Stimulated activated effector memory CD8-positive, alpha-beta T cell treated with anti-CD3 and anti-CD28 coated beads, Interleukin-12 subunit alpha, Interleukin-12 subunit beta, amount 100 ng/mL, for 72 hours (primary cell): Measurements from ENCODE around the gene KIAA1191.
"Not testable (repeated sequence)": the region's sequence is repeated elsewhere in the genome, so short reads cannot be mapped to it uniquely, and the experiment has no call there.

Experiments used
- ATAC-seq: fragments of 150-1000 bp; cut with Tn5 transposase; 2 replicates; pipeline ENCODE4 v1.10.0; 2021
- DNase-seq, 2 donors: peaks; one replicate each; pipeline ENCODE4 v3.0.0; 2021 to 2022; ENCODE audit warnings: low spot score in 2 of 2
- H3K27ac Mint-ChIP-seq: one replicate; pipeline ENCODE4 v1.8.0; 2022; ENCODE audit warnings: mild to moderate bottlenecking, mixed read lengths
- H3K36me3 Mint-ChIP-seq: one replicate; pipeline ENCODE4 v1.8.0; 2022; ENCODE audit warnings: mild to moderate bottlenecking, mixed read lengths
- H3K4me1 Mint-ChIP-seq: one replicate; pipeline ENCODE4 v1.8.0; 2022; ENCODE audit warnings: mixed read lengths
- H3K4me3 Mint-ChIP-seq: one replicate; pipeline ENCODE4 v1.8.0; 2022; ENCODE audit warnings: mild to moderate bottlenecking, mixed read lengths
- H3K9me3 Mint-ChIP-seq: one replicate; pipeline ENCODE4 v1.8.0; 2022; ENCODE audit warnings: mixed read lengths

The KIAA1191 gene

DNA sequence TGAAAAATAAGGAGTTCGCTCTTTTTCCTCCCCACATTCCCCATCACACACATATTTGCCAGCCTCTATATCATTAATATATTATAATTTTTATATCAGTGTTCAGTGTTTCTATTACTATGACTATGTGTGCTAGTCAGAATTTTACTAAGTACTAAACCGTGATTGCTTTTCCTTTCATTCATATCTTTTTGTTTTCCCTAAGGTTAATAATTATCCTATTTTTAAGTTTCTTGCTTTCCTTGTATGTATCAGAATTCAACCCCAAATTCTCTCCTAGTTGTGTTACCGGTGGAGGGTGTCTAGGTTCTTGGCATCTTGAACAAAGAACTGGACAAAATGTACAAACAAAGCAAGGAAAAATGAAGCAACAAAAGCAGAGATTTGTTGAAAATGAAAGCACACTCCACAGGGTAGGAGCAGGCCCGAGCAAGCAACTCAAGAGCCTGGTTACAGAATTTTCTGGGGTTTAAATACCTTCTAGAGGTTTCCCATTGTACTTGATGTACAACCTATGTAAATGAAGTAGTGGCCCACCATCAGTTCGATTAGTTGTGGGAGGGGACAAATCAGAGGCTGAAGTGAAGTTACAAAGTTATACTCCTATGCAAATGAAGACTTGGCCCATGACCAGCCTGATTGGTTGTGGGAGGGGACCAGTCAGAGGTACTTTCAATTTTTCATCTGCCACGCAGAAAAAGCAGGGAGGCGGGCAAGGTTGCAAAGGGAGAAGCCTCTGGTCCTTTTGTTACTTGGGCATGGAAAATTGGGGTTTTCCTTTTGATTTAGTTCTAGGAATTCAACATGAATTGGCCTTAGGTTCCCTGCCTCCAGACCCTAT lies 43.8 kb downstream of the KIAA1191 start:
- no peak for DNase-seq
- no peak overlapping the region for H3K27ac Mint-ChIP-seq
- H3K36me3 Mint-ChIP-seq, result peaks cover 30% of the 10 kb centered on the region
- no peaks in the 10 kb centered on the region for H3K4me1 Mint-ChIP-seq
- H3K9me3 Mint-ChIP-seq, result no peaks in the 10 kb centered on the region
- no peak overlapping the region for H3K4me3 Mint-ChIP-seq
- no peak for ATAC-seq

DNA sequence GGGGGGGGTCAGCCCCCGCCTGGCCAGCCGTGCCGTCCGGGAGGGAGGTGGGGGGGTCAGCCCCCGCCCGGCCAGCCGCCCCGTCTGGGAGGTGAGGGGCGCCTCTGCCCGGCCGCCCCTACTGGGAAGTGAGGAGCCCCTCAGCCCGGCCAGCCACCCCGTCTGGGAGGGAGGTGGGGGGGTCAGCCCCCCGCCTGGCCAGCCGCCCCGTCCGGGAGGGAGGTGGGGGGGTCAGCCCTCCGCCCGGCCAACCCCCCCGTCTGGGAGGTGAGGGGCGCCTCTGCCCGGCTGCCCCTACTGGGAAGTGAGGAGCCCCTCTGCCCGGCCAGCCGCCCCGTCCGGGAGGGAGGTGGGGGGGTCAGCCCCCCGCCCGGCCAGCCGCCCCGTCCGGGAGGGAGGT lies 56.2 kb downstream of the KIAA1191 start:
- not testable (repeated sequence) for DNase-seq, ATAC-seq, H3K4me3 Mint-ChIP-seq, H3K4me1 Mint-ChIP-seq, H3K27ac Mint-ChIP-seq, H3K9me3 Mint-ChIP-seq
- H3K36me3 Mint-ChIP-seq, result peaks cover 17% of the 10 kb centered on the region
